K562 (cell line): Measurements from ENCODE around the gene SLC38A10. TPM values are rescaled to one million over a fixed set of nuclear protein-coding genes. Genes with fewer than 3 reads are reported as not detected.

Source experiments
- ATAC-seq: fragments of 200-7000 bp; cut with Tn5 transposase; 3 replicates; pipeline ENCODE4 v1.9.1; 2020; ENCODE audit warnings: moderate library complexity
- BruUV-seq: library from RNA; stranded (reverse); fragments of 400-500 nt; replicated peaks from 2 replicates; lab custom pipeline; 2021; lab: Mats Ljungman, UMichigan
- CTCF ChIA-PET: fragments of 300-600 bp; formaldehyde crosslinking; extraction: SDS; loops from one replicate; lab custom pipeline; 2021; ENCODE audit warnings: low intra/inter-chr PET ratio; lab: Yijun Ruan, JAX
- POLR2A ChIA-PET: fragments of 300-600, 350-650 bp; sonication (Branson Sonifier 250); formaldehyde crosslinking; extraction: SDS; loops from one replicate; lab custom pipeline; 2021; ENCODE audit warnings: antibody characterized with exemption, inconsistent platforms; lab: Yijun Ruan, JAX
- DNase-seq, 4 experiments: peaks; one replicate each; pipeline versions ENCODE4 v3.0.0 to v3.0.0-alpha.2; 2011 to 2018; ENCODE audit warnings: low spot score in 3 of 4, mixed read lengths in 3 of 4; ENCODE audit errors: extremely low read depth in 1 of 4
- FAIRE-seq: peaks from 2 replicates; lab custom pipeline; 2011; peaks lifted over from hg19 to GRCh38; lab: Jason Lieb, UNC
- H2AFZ ChIP-seq: 2 replicates; pipeline ENCODE4 v1.6.0; 2011; ENCODE audit warnings: low read depth, low read length, control low read depth, inconsistent platforms
- H3K27ac ChIP-seq: fragments of 200-600 bp; 3 replicates; pipeline ENCODE4 v1.8.0; 2011; ENCODE audit warnings: low read depth, mild to moderate bottlenecking, control low read depth, inconsistent platforms, low read length, moderate library complexity, mixed read lengths; ENCODE audit errors: extremely low read depth
- H3K27me3 ChIP-seq, 2 experiments: fragments of 300-600 bp in 1 of 2; 2 replicates in 1 of 2; 3 replicates in 1 of 2; pipeline versions ENCODE4 v1.6.0 to v1.8.0; 2011; ENCODE audit warnings: inconsistent platforms in 2 of 2, low read length in 2 of 2, mild to moderate bottlenecking in 1 of 2, mixed read lengths in 1 of 2, moderate library complexity in 1 of 2; ENCODE audit not compliant: control insufficient read depth in 2 of 2, insufficient read depth in 2 of 2
- H3K36me3 ChIP-seq: fragments of 300-600 bp; 3 replicates; pipeline ENCODE4 v1.8.0; 2011; ENCODE audit warnings: mild to moderate bottlenecking, low read length, inconsistent platforms; ENCODE audit not compliant: control insufficient read depth, insufficient read depth
- H3K4me1 ChIP-seq, 2 experiments: fragments of 200-600 bp in 1 of 2; replicated peaks in 1 of 2; 2 replicates in 1 of 2; 3 replicates in 1 of 2; pipeline versions ENCODE4 v1.5.1 to v1.8.0; 2011; ENCODE audit warnings: inconsistent platforms in 2 of 2, low read length in 2 of 2, mild to moderate bottlenecking in 1 of 2, mixed read lengths in 1 of 2, moderate library complexity in 1 of 2; ENCODE audit not compliant: control insufficient read depth in 2 of 2, insufficient read depth in 2 of 2
- H3K4me2 ChIP-seq: 2 replicates; pipeline ENCODE4 v1.6.1; 2011; ENCODE audit warnings: low read length, control low read depth, inconsistent platforms, mixed read lengths; ENCODE audit not compliant: insufficient read depth
- H3K4me3 ChIP-seq: fragments of 200-600 bp; sonication (generic), shearing (Covaris generic); 2 replicates; pipeline ENCODE4 v1.5.1; 2016; ENCODE audit warnings: control low read depth, inconsistent platforms
- H3K79me2 ChIP-seq: fragments of 200-600 bp; 3 replicates; pipeline ENCODE4 v1.8.0; 2011; ENCODE audit warnings: low read length, inconsistent platforms; ENCODE audit not compliant: control insufficient read depth, insufficient read depth
- H3K9ac ChIP-seq, 2 experiments: 2 replicates each; pipeline versions ENCODE4 v1.6.0 to v1.6.1; 2011; ENCODE audit warnings: low read depth in 2 of 2, low read length in 2 of 2, control low read depth in 1 of 2, inconsistent platforms in 1 of 2, mild to moderate bottlenecking in 1 of 2, mixed read lengths in 1 of 2; ENCODE audit not compliant: insufficient read depth in 1 of 2
- H3K9me1 ChIP-seq: one replicate; pipeline ENCODE4 v1.6.0; 2011; ENCODE audit warnings: inconsistent platforms, mild to moderate bottlenecking, low read length, moderate library complexity; ENCODE audit not compliant: control insufficient read depth, insufficient read depth
- H3K9me3 ChIP-seq: replicated peaks from 2 replicates; pipeline ENCODE4 v1.5.1; 2011; ENCODE audit warnings: low read depth, low read length, inconsistent platforms; ENCODE audit not compliant: control insufficient read depth, insufficient read depth
- H4K20me1 ChIP-seq: replicated peaks from 2 replicates; pipeline ENCODE4 v1.6.1; 2011; ENCODE audit warnings: low read length, inconsistent platforms, mixed read lengths; ENCODE audit not compliant: control insufficient read depth, insufficient read depth
- DACH1 ChIP-seq: fragments of 450-650 bp; IDR thresholded peaks from 2 replicates; pipeline ENCODE4 v1.6.1; 2018; ENCODE audit not compliant: partially characterized antibody
- E2F1 ChIP-seq: sonication (generic); formaldehyde crosslinking; IDR thresholded peaks from 2 replicates; pipeline ENCODE4 v1.8.1; 2023; ENCODE audit warnings: mild to moderate bottlenecking, missing genetic modification reagents, moderate library complexity
- E2F8 ChIP-seq: fragments of 450-650 bp; IDR thresholded peaks from 2 replicates; pipeline ENCODE4 v1.7.1; 2018; ENCODE audit warnings: mild to moderate bottlenecking, low read depth; ENCODE audit not compliant: partially characterized antibody
- E4F1 ChIP-seq: fragments of 250-450 bp; sonication (Bioruptor Pico); IDR thresholded peaks from 2 replicates; pipeline ENCODE4 v1.5.0; 2021; ENCODE audit warnings: mild to moderate bottlenecking, borderline replicate concordance
- KAT7 ChIP-seq: sonication (generic); formaldehyde crosslinking; IDR thresholded peaks from 2 replicates; pipeline ENCODE4 v1.8.0; 2022; ENCODE audit warnings: missing genetic modification reagents, mild to moderate bottlenecking, borderline replicate concordance
- NCOR1 ChIP-seq: fragments of 450-650 bp; IDR thresholded peaks from 2 replicates; pipeline ENCODE4 v1.6.1; 2016; ENCODE audit warnings: mild to moderate bottlenecking, moderate library complexity
- NFATC3 ChIP-seq: fragments of 450-650 bp; IDR thresholded peaks from 2 replicates; pipeline ENCODE4 v1.6.1; 2017; ENCODE audit warnings: mild to moderate bottlenecking
- RBBP5 ChIP-seq: fragments of 200-600 bp; sonication (generic); IDR thresholded peaks from 2 replicates; pipeline ENCODE4 v1.6.1; 2012; ENCODE audit warnings: borderline replicate concordance, mild to moderate bottlenecking, low read length, control low read depth, inconsistent platforms; ENCODE audit not compliant: insufficient read depth, poor library complexity, severe bottlenecking
- SIRT6 ChIP-seq: IDR thresholded peaks from one replicate; pipeline ENCODE4 v1.6.1; 2012; ENCODE audit warnings: low read depth, mild to moderate bottlenecking, control low read depth, inconsistent platforms, low read length, moderate library complexity
- SREBF1 ChIP-seq: fragments of 150-350 bp; IDR thresholded peaks from 2 replicates; pipeline ENCODE4 v1.6.1; 2014; ENCODE audit warnings: antibody characterized with exemption, low read depth, low read length, borderline replicate concordance
- THRAP3 ChIP-seq: fragments of 450-650 bp; IDR thresholded peaks from 2 replicates; pipeline ENCODE4 v1.6.1; 2016; ENCODE audit warnings: mild to moderate bottlenecking, inconsistent platforms, borderline replicate concordance
- WGBS: fragments of 100-300 bp; shearing (Covaris generic); methylation state at CpG from one replicate; pipeline ENCODE4 v1.1.6; 2016; ENCODE audit warnings: low coverage, mixed read lengths; ENCODE audit not compliant: insufficient coverage; ENCODE audit errors: missing lambda C conversion rate; 5-methylcytosine and 5-hydroxymethylcytosine counted together
- in situ Hi-C: fragments of 300-500 bp; cut with MboI; formaldehyde crosslinking; loops from 4 replicates; pipeline ENCODE4 v1.15.0; 2018; ENCODE audit warnings: inconsistent platforms, mixed read lengths
- intact Hi-C: fragments of 100-400 bp; cut with micrococcal nuclease; formaldehyde crosslinking; loops from 2 replicates; pipeline ENCODE4 v1.14.2; 2022
- polyA plus RNA-seq, 8 experiments: library from polyadenylated mRNA; depleted of rRNA in 4 of 8; stranded (reverse) in 5 of 8; unstranded in 3 of 8; fragments of >200 nt; fragmentation: Nextera tagmentation in 2 of 8; fragmentation: Illumina TruSeq in 1 of 8; extraction: Ambion mirVana in 2 of 8; extraction: Trizol in 1 of 8; gene quantifications; 2 replicates each; pipeline versions ENCODE4 v1.2.1 to v1.2.3, GENCODE V29; 2011 to 2014; ENCODE audit warnings: inconsistent platforms in 1 of 8, missing spikeins in 1 of 8
- total RNA-seq, 7 experiments: library from RNA; depleted of rRNA in 6 of 7; stranded (reverse); fragments of >200 nt in 6 of 7; fragmentation: Illumina TruSeq in 2 of 7; extraction: Trizol in 2 of 7; gene quantifications; 2 replicates each; pipeline versions ENCODE4 v1.2.1 to v1.2.3, GENCODE V29; 2011 to 2021; ENCODE audit warnings: low replicate concordance in 1 of 7

SLC38A10 gene
- total and polyA plus RNA-seq, 9 of the 15 experiments (the other 6 are each of a cell fraction or from before 2014, with no cell fraction given), result 0.45 to 54.2 (median 13.8) TPM

- no peak for ATAC-seq
- no TSS peak for BruUV-seq
- intact Hi-C loops (loop anchor here (10.0 kb wide), 1 partner anchor 219 kb away; no protein-coding TSS in a partner anchor), in situ Hi-C loops (loop anchor here (25.0 kb wide), 1 partner anchor 96 kb away; no protein-coding TSS in a partner anchor)
- Histone ChIP-seq H3K4me2 (no peak overlapping the region), H3K79me2 (peaks cover 4% of the 10 kb centered on the region; the same call in 2 of the 3 replicates), H3K4me3 (no peak overlapping the region), H3K9ac (no peak overlapping the region; a peak in 1 of 4 replicates), H3K9me1 (peaks cover 9% of the 10 kb centered on the region), H3K9me3 (no peaks in the 10 kb centered on the region), H3K27ac (no peak overlapping the region), H3K36me3 (peaks cover 29% of the 10 kb centered on the region; the same call in 2 of the 3 replicates), H2AFZ (no peak overlapping the region), H4K20me1 (peaks cover 32% of the 10 kb centered on the region), H3K27me3 (no peaks in the 10 kb centered on the region), H3K4me1 (peaks cover 24 to 84% of the 10 kb centered on the region in 2 experiments)
- ChIA-PET CTCF (no interaction called here), POLR2A (interaction anchor here (0.8 kb wide), 1 partner anchor 42 kb away, joined by 3 read pairs; no protein-coding TSS in a partner anchor)
- no peak for FAIRE-seq
- 90% methylated on average over 12 of the region's 17 CpGs for WGBS
- DNase-seq, result no peak
- TF ChIP-seq THRAP3 (no peak), E2F8 (no peak), DACH1 (no peak), NFATC3 (no peak), SREBF1 (no peak), E2F1 (CRISPR knock-in tag) (no peak), RBBP5 (no peak), NCOR1 (no peak), KAT7 (no peak), SIRT6 (no peak), E4F1 (CRISPR knock-in tag) (no peak)
Observed at GRCh38 chr17:81233316-81233715, 61.8 kb downstream of the SLC38A10 start.
